IPS-18c (cell line): ENCODE results near the gene ZNF793.

Experiments used
- H3K4me3 ChIP-seq: 2 replicates; pipeline ENCODE4 v1.7.0; 2013; ENCODE audit warnings: low read depth, mild to moderate bottlenecking, low read length, moderate library complexity; ENCODE audit not compliant: insufficient read depth
- H3K9me3 ChIP-seq: one replicate; pipeline ENCODE4 v1.6.1; 2013; ENCODE audit warnings: mild to moderate bottlenecking, low read length, moderate library complexity; ENCODE audit not compliant: control insufficient read depth, insufficient read depth

ZNF793 gene

DNA sequence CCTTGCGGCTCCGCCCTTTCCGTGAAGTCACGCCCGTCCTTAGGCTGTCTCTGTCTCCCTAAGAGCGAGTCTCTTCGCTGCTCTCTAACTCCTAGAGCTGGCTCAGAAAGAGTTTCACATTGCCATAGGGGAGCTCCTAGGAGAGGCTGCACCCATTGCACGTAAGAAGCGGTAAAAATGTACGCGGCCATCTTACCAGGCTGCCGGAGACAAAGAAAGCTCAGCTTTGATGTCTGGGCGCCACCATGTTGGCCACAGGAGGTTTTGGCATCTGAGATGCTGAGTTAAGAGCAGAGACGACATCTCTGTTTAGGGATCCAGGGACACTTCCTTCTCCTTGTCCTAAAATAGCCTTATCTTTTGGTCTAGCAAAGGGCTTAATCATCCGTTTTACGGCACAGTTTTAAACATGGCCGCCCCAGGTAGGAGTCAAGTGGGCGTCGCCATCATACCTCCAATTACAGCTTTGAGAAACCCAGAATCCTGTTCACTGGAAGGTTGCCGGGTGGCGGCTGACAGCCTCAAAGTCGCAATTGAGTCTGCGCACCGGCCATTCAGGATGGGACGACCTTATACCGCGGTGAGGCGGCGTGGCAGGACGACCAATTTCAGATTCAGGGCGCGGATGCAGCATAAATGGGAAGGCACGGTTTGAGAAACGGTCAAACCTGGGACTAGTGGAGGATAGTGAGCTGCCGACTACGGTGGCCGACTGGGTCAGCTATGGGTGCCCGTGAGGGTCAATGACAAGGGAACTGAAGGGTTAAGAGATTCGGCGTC is at the start of gene ZNF793:
TSS of gene ZNF793 (plus strand) at position 553 of the 780 bp plus-strand sequence. CDS start 16,501 bp downstream, outside the sequence.
- peak within 1 kb of the TSS; percentile 93 for H3K4me3 ChIP-seq
- H3K9me3 ChIP-seq: peaks cover 2% of the 10 kb centered on the region

DNA sequence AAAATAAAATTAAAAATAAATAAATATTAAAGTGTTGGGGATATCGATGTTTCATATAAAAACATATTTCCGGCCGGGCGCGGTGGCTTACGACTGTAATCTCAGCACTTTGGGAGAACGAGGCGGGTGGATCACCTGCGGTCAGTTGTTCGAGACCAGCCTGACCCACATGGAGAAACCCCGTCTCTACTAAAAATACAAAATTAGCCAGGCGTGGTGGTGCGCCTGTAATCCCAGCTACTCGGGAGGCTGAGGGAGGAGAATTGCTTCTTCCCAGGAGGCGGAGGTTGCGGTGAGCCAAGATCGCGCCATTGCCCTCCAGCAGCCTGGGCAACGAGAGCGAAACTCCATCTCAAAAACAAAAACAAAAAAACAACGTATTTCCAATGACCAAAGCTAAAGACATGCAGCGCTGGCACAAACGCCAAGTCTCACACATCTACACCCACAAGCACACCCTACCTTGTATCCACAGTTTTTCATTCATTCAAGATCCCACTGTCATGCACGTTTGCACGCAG is 40.4 kb upstream of the ZNF793 start:
- Histone ChIP-seq H3K4me3 (peak overlapping the region; percentile 96), H3K9me3 (peaks cover 2% of the 10 kb centered on the region)

DNA sequence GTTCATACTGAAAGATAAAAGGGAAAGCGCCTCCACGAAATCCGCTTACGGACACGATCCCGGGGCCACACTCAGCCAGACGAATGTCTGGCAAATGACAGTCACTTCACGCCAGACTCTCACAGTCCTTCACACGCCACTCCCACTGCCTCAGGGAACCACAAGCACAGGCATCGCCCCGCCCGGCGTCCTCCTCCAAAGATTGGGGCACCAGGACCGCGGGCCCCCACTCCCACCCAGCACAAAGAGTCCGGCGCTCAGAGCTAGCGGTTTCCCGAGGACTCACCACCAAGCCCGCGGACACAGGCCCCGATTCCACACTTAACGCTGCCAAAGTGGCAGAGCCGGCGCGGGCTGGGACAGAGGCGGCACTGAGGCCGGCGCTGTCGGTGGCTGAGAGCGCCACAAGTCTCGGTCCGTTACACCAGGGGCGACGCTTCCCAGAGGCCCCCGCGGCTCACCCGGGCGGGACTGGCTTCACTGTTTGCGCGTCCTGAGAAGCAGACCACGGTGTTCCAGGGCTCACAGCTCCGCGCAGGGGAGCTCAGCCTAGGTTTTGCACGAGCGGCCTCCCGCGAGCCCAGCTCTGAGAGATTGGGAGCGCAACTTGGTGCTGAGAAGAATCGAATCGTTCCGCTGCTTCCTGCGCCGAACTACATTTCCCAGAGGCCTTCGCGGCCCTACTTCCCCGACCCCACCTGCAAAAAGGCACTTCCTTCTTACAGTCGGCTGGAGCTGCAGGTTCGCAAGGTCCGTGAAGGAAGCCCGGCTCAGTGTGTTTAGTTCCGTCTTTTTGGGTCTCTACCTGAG is 39.7 kb upstream of the ZNF793 start, which contains the start of gene ZNF569:
TSS of gene ZNF569 (minus strand) at position 647 of the 810 bp plus-strand sequence. CDS start 22,523 bp downstream, outside the sequence.
- Histone ChIP-seq H3K9me3 (peaks cover 2% of the 10 kb centered on the region), H3K4me3 (peak within 1 kb of the TSS; percentile 96)

DNA sequence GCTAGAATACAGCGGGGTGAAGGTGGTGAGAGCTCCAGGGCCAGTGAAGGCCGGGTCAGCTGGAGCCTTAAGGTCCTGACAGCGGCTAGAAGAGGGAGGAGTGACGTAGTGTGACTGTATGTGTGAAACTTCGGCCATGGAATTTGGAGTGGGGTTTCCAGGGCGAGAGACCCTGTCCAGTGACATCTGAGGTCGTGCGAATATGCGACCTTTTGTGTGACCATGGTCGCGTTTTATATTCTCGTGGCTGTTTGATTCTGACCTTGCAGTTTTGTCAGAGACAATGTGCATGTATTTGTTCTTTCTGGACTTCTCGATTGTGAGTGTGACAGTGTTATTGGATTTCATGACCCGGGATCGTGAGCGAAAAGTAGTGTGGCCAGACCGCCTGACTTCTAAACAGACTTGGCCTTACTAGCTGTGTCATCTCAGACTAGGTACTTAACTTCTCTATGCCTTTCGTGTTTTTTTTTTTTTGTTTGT is 39.1 kb upstream of the ZNF793 start:
- peaks cover 2% of the 10 kb centered on the region for H3K9me3 ChIP-seq
- H3K4me3 ChIP-seq: peak overlapping the region; percentile 96

DNA sequence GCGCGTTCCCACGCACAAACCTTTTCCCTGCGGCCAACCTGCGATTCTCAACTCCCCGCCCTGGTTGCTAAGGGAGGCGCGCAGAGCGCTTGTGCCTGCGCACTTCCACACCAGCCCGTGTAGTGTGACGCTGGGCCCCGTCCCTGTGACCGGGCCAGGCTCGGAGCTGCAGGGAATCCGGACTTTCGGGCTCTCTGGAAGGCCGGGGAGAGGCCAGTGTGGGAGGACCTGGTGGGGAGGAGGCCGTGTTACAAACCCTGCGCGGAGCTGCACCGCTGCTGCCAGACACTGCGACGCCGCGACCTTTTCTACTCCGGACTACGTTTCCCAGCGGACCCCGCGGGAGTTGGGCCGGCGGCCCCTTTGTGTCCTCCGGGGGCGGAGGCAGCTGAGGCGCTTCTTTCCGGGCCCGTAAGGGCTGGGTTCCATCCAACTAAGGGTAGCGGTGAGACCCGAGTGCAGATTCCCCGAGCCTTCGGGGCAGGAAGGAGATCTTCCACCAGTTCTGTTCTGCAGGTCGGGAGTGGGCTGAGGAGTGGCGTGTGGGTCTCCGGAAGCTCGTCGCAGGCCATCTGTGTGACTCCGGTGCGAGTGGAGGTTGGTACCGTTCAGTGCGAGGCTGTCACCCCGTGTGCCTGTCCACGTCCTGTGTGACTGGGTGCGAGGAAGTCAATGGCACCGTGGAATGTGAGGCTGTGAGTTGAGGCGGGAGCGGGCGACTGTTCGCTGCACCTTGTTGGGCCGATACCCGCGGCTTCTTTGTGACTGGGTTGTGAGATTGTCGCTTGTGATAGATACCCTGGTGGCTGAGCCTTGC is 37.6 kb upstream of the ZNF793 start, which contains the start of gene ZNF570:
TSS of gene ZNF570 (plus strand) at position 396 of the 817 bp plus-strand sequence. CDS start 999 bp downstream, outside the sequence.
- Histone ChIP-seq H3K9me3 (peaks cover 2% of the 10 kb centered on the region), H3K4me3 (peak within 1 kb of the TSS; percentile 85)

DNA sequence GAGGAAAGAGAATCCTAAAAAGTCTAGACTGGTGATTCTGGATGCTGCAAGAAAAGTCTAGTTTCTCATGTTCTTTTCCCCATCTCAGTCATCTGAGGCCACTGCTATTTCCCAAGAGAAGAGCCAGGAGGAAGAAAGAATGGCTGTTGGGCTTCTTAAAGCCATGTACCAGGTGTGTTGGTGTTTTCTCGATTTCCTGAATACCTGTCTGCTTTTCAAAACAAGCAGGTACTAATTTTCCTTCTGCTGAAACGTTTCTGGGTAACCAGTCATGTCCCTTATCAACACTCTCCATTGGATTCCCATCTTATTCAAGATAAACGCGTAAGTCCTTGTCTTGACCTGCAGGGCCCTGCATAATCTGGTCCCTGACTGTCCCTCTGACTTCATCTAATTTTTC is 36.5 kb upstream of the ZNF793 start:
- no peaks in the 10 kb centered on the region for H3K9me3 ChIP-seq
- peak overlapping the region; percentile 85; the same call in 1 of the 2 replicates for H3K4me3 ChIP-seq

DNA sequence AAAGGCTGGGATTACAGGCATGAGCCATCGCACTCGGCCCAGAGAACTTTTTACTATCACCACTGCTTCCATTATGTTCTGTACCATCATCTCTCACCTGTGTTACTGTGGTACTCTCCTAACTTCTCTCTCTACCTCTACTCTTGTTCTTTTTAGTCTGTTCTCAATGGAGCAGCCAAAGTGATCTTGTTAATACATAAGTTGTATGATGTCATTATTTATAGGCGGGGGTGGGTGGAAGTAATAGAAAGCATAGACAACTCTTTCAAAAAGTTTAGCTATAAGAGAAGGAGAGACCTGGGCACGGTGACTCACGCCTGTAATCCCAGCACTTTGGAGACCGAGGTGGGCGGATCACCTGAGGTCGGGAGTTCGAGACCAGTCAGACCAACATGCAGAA is 34.6 kb upstream of the ZNF793 start:
- Histone ChIP-seq H3K4me3 (no peak overlapping the region), H3K9me3 (no peaks in the 10 kb centered on the region)

DNA sequence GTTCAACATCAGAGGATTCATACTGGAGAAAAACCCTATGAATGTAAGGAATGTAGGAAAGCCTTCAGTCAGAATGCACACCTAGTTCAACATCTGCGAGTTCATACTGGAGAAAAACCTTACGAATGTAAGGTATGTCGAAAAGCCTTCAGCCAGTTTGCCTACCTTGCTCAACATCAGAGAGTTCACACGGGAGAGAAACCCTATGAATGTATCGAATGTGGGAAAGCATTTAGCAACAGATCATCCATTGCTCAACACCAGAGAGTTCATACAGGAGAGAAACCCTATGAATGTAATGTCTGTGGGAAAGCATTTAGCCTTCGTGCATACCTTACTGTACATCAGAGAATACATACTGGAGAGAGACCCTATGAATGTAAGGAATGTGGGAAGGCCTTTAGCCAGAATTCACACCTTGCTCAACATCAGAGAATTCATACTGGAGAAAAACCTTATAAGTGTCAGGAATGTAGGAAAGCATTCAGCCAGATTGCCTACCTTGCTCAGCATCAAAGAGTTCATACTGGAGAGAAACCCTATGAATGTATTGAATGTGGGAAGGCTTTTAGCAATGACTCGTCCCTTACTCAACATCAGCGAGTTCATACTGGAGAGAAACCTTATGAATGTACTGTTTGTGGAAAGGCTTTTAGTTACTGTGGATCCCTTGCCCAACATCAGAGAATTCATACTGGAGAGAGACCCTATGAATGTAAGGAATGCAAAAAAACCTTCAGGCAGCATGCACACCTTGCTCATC is 22.2 kb upstream of the ZNF793 start:
- Histone ChIP-seq H3K4me3 (no peak overlapping the region), H3K9me3 (peaks cover 22% of the 10 kb centered on the region)

DNA sequence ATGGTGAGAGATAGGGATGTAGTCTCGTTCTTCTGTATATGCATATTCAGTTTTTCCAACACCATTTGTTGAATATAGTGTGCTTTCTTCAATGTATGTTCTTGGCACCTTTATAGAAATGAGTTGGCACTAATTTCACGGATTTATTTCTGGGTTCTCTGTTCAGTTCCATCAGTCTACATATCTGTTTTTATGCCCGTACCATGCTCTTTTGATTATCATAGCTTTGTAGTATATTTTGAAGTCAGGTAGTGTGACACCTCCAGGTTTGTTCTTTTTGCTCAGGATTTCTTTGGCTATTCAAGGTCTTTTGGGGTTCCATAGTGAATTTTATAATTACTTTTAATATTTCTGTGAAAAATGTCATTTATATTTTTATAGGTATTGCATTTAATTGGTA is 14.5 kb upstream of the ZNF793 start:
- H3K9me3 ChIP-seq: no peaks in the 10 kb centered on the region
- H3K4me3 ChIP-seq: no peak overlapping the region

DNA sequence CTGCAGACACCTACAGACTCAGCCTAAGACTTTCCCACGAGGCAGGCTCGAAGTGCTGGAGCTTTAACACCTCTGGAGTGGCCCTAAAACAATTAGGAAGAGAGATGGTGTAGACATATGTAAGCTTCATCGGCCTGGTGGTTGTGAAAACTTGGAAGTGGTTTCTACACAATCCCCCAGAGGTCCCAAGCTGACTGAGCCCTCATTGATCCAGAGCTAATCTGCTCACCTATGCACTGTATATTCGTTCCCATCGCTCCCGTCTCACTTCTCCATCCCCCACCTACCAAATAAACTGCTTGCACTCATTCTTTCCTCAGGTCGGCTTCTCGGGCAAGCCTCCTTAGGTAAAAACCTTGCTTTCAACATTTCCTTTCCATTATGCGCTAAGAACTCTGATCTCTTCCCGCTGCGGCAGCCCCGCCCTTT is 767 bp upstream of the ZNF793 start:
- H3K4me3 ChIP-seq: peak overlapping the region; percentile 93
- peaks cover 2% of the 10 kb centered on the region for H3K9me3 ChIP-seq

DNA sequence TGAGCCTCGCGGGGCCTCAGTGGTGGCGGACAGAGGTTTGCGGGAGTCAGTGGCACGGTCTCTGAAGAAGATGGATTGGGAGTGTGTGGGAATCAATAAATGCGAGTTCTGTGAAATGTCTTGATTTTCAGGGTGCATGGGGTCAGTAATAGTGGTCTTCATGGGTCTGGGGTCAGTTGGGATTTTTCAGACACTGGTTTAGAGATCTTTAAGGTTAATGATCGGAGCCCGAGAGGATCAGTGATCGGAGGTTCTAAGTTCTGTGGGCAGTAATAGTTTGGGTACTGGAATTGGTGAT is 377 bp downstream of the ZNF793 start:
- peak overlapping the region; percentile 93 for H3K4me3 ChIP-seq

DNA sequence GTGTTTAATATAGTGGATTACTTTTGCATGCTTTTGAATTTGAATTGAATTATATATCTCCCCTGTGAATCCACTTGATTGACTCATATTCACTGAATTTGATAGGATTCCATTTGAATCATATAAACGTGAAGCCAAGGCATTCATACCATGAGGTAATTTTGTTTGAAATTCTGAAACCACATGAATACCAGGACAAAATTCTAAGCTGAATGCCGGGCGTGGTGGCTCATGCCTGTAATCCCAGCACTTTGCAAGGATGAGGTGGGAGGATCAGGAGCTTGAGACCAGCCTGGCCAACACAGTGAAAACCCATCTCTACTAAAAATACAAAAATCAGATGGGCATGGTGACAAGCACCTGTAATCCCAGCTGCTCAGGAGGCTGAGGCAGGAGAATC is 4.4 kb downstream of the ZNF793 start:
- H3K9me3 ChIP-seq: no peaks in the 10 kb centered on the region

More for the DNA sequence above, 377 bp downstream of the ZNF793 start:
- H3K9me3 ChIP-seq: peaks cover 2% of the 10 kb centered on the region

DNA sequence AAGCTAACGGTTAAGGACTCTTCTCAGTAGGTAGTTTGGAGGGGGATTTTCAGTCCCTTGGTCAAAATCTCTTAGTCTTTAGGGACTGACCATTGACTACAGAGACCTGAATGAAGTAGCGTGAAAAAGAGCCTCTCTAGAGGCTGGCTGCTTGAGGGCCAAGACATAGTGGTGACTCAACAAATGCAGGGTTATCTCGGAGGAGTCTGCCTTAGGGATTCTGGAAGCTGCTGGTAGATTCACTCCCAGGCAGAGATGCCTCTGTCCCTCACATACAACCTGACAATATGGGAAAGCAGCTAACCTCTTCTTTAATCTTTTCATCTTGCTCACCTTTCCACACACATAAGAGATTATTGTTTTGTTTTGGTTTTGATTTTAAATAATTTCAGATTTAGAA is 5.1 kb downstream of the ZNF793 start:
- Histone ChIP-seq H3K9me3 (no peaks in the 10 kb centered on the region), H3K4me3 (no peak overlapping the region)

More for the DNA sequence above, 4.4 kb downstream of the ZNF793 start:
- no peak overlapping the region for H3K4me3 ChIP-seq

DNA sequence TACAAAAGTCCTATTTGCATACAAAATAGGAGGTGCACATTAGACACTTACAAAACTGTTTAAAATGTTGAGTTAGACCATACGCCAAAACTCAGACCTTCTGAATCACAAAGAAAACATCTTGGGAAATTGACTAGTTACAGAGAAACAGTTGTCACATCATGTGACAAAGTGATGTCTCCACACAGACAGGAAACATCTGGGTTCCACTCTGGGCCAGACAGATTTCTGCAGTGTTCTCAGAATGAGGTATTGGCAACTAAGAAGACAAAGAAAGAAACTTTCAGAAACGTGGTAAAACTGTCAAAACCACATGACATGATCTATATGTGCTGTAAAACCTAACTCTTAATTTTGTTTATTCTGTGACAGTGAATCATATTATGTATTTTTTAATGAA is 6.7 kb downstream of the ZNF793 start:
- H3K9me3 ChIP-seq: no peaks in the 10 kb centered on the region
- no peak overlapping the region for H3K4me3 ChIP-seq

DNA sequence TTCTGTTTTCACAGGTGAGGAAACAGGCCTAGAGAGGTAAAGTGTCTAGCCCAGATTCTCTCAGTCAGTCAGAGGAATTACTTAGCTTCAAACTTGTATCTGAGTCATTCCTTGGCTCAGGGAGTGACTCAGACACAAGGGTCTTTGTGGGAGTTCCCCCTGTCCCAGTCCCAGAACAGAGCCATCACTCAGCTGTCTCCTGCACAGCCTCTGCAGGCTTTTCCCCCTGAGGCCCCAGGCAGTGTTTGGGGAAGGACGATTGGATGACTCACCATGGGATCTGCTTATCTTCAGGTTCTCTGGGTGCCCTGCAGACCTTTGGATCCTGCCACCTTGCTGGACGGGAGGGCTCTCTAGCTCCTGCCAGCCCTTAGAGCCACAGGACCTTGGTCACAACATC is 13.2 kb downstream of the ZNF793 start:
- H3K9me3 ChIP-seq: peaks cover 2% of the 10 kb centered on the region

DNA sequence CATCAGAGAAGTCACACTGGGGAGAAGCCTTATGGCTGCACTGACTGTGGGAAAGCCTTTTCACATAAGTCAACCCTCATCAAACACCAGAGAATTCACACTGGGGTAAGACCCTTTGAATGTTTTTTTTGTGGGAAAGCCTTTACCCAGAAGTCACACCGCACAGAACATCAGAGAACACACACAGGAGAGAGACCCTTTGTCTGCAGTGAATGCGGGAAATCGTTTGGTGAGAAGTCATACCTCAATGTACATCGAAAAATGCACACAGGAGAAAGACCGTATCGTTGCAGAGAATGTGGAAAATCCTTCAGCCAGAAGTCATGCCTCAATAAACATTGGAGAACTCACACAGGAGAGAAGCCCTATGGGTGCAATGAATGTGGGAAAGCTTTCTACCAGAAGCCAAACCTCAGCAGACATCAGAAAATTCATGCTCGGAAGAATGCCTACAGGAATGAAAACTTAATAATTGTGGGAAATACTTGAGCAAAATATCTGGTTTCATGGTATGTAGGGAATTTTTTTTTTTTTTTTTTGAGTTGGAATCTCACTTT is 30.7 kb downstream of the ZNF793 start:
- Histone ChIP-seq H3K9me3 (peaks cover 25% of the 10 kb centered on the region), H3K4me3 (peak overlapping the region; percentile 20; the same call in 1 of the 2 replicates)

More for the DNA sequence above, 13.2 kb downstream of the ZNF793 start:
- no peak overlapping the region for H3K4me3 ChIP-seq
